Measurements from ENCODE around the gene GUK1. TPM values are rescaled to one million over a fixed set of nuclear protein-coding genes. Genes with fewer than 3 reads are reported as not detected.

GUK1 gene
- total RNA-seq, 1 donor from 2014 or later = 150 TPM

GRCh38 chr1:228093050-228093906 lies 46.8 kb upstream of the GUK1 start:
- no peaks in the 10 kb centered on the region for H3K27me3 ChIP-seq (ENCODE audit: low read depth)
- no peak overlapping the region for H3K27ac ChIP-seq (replicated peaks)
- H3K4me3 ChIP-seq = no peak overlapping the region
- H3K9me3 ChIP-seq (replicated peaks) = peaks cover 14% of the 10 kb centered on the region
- peaks cover 82% of the 10 kb centered on the region for H3K4me1 ChIP-seq
- no peak for TF ChIP-seq CTCF (IDR thresholded peaks at IDR 0.05; ENCODE audit: borderline replicate concordance)
- DNase-seq = no peak
- intact Hi-C loops (cut with micrococcal nuclease) = no loop called here
- peaks cover 28% of the 10 kb centered on the region for H3K36me3 ChIP-seq

- peaks cover 40% of the 10 kb centered on the region for H3K36me3 ChIP-seq
- H3K27me3 ChIP-seq (ENCODE audit: low read depth) = no peaks in the 10 kb centered on the region
- no peak overlapping the region for H3K4me3 ChIP-seq
- no peak overlapping the region for H3K27ac ChIP-seq (replicated peaks)
- DNase-seq = no peak
- no peak for TF ChIP-seq CTCF (IDR thresholded peaks at IDR 0.05; ENCODE audit: borderline replicate concordance)
- H3K9me3 ChIP-seq (replicated peaks) = peaks cover 14% of the 10 kb centered on the region
- intact Hi-C loops (cut with micrococcal nuclease) = no loop called here
- H3K4me1 ChIP-seq = peaks cover 70% of the 10 kb centered on the region
Observed at GRCh38 chr1:228094432-228095016, 45.6 kb upstream of the GUK1 start.

GRCh38 chr1:228095161-228095560 lies 44.9 kb upstream of the GUK1 start:
- Histone ChIP-seq H3K36me3 (peaks cover 47% of the 10 kb centered on the region), H3K27me3 (ENCODE audit: low read depth) (no peaks in the 10 kb centered on the region), H3K27ac (replicated peaks) (no peak overlapping the region), H3K4me1 (peaks cover 63% of the 10 kb centered on the region), H3K9me3 (replicated peaks) (peaks cover 14% of the 10 kb centered on the region), H3K4me3 (no peak overlapping the region)
- intact Hi-C loops (cut with micrococcal nuclease) = no loop called here
- TF ChIP-seq CTCF (IDR thresholded peaks at IDR 0.05; ENCODE audit: borderline replicate concordance) = no peak
- no peak for DNase-seq

- Histone ChIP-seq H3K9me3 (replicated peaks) (peaks cover 14% of the 10 kb centered on the region), H3K36me3 (peaks cover 54% of the 10 kb centered on the region), H3K27ac (replicated peaks) (no peak overlapping the region), H3K4me3 (no peak overlapping the region), H3K27me3 (ENCODE audit: low read depth) (no peaks in the 10 kb centered on the region), H3K4me1 (peaks cover 58% of the 10 kb centered on the region)
- TF ChIP-seq CTCF (IDR thresholded peaks at IDR 0.05; ENCODE audit: borderline replicate concordance) = no peak
- intact Hi-C loops (cut with micrococcal nuclease) = no loop called here
- DNase-seq = no peak
Observed at GRCh38 chr1:228095938-228096337, 44.1 kb upstream of the GUK1 start.

GRCh38 chr1:228096416-228097332 lies 43.4 kb upstream of the GUK1 start:
- H3K4me3 ChIP-seq = no peak overlapping the region
- H3K9me3 ChIP-seq (replicated peaks) = peaks cover 14% of the 10 kb centered on the region
- peaks cover 58% of the 10 kb centered on the region for H3K4me1 ChIP-seq
- no peaks in the 10 kb centered on the region for H3K27me3 ChIP-seq (ENCODE audit: low read depth)
- peaks cover 57% of the 10 kb centered on the region for H3K36me3 ChIP-seq
- intact Hi-C loops (cut with micrococcal nuclease) = no loop called here
- DNase-seq = no peak
- no peak for TF ChIP-seq CTCF (IDR thresholded peaks at IDR 0.05; ENCODE audit: borderline replicate concordance)
- no peak overlapping the region for H3K27ac ChIP-seq (replicated peaks)
